HG02852 (cell line): ENCODE measurements around the gene TRIM71.
"Not testable (repeated sequence)": the region's sequence is repeated elsewhere in the genome, so short reads cannot be mapped to it uniquely, and the experiment has no call there.

Source experiments
- ATAC-seq: cut with Tn5 transposase; IDR thresholded peaks from one replicate; pipeline ENCODE4 v1.9.1; 2021; ENCODE audit warnings: mild to moderate bottlenecking, moderate library complexity; ENCODE audit not compliant: unreplicated experiment

TRIM71 gene

DNA sequence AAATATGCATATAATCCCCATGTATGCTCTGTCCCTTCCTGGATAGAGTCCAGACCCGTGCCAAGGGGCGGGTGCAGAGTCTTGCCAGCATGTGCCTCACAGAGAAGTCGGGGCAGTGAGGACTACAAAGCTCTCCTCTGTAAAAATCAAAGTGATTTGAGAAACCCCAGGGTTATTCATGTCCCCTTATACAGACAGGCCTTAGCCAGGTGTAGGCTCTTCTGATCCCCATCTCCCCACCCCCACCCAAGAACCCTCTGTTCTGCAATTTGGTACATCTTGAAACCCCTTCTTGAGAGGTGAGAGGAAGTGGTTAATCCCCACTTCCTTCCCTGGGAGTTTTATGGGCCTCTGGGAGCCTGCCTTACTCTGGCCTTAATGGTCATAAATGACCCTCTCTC, 24.7 kb downstream of the TRIM71 start:
- ATAC-seq: no peak

DNA sequence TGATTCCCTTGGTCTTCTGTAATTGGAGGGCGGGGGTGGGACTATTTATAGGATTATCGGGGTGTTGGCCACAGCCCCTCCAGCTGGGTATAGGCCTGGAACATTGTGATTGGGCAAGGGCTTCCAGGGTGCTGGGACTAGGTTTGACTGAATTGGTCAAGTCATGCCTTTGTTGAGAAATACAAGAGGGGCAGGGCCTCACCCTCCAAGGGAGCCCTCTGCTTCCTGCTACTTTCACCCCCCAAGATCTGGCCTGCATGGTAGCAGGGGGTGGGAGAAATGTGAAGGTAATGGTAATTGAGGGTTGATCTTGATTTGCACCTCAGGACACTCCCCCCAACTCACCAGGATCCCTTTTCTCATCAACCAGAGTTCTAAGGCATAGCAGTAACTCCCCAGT, 25.2 kb downstream of the TRIM71 start:
- no peak for ATAC-seq

- no peak for ATAC-seq
These were observed 25.9 kb downstream of the TRIM71 start for GRCh38 chr3:32843510-32844321.

- ATAC-seq: no peak
These were observed 26.5 kb downstream of the TRIM71 start for GRCh38 chr3:32844322-32844654.

DNA sequence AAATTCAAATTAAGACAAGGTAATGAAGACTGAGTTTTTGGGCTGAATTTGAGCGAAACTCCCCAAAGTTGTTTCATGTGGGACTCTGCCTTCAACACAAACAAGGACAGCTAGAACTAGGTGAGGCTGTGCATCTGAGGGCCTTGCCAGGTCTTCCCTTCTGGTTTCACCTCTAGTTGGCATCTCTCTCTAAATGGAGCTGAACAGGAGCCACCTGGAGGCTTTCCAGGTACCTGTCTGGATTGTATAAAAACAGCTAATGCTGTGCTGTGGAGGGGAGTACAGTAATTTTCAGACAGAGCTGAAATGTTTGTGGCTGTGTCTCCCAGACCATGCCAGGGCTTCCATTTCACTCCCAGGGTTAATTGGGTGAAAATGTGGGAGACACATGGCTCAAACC, 27.1 kb downstream of the TRIM71 start:
- no peak for ATAC-seq

DNA sequence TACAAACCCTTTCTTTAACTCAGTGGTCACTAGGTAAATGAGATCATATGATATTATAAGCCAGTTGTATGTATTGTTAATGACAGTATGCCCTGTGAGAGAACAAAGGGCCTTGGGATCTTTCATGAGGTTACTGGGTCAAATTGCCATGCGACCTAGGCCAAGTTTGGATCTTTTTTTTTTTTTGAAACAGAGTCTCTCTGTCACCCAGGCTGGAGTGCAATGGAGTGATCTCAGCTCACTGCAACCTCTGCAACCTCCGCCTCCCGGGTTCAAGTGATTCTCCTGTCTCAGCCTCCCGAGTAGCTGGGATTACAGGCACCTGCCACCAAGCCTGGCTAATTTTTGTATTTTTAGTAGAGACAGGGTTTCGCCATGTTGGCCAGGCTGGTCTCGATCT, 27.7 kb downstream of the TRIM71 start:
- not testable (repeated sequence) for ATAC-seq

GRCh38 chr3:32847045-32847444, 29.2 kb downstream of the TRIM71 start:
- ATAC-seq: not testable (repeated sequence)

DNA sequence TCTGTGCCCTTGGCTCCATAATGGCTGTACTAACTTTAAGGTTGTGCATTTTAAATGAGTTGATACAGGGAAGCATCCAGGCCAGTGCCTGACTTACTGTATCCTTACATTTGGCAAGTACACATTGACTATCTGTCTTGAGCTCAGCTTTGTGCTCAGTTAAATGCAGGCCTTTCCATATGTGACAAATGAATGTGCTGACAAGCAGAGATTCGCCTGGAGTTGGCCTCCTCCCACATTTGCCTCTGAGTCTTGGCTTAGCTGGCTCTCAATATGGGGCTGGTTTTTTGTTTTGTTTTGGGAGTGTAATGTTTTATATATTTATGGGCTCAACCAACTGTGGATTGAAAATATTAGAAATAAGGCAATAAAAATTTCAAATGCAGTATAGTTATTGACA, 29.7 kb downstream of the TRIM71 start:
- no peak for ATAC-seq

GRCh38 chr3:32848215-32848614, 30.4 kb downstream of the TRIM71 start:
- ATAC-seq: no peak

- ATAC-seq: no peak
These were observed 31.2 kb downstream of the TRIM71 start for GRCh38 chr3:32849046-32849445.

- ATAC-seq: no peak
These were observed 32.4 kb downstream of the TRIM71 start for GRCh38 chr3:32850226-32850625.

GRCh38 chr3:32850636-32851035, 32.8 kb downstream of the TRIM71 start:
- ATAC-seq: no peak

- no peak for ATAC-seq
These were observed 34.3 kb downstream of the TRIM71 start for GRCh38 chr3:32852146-32852545.

DNA sequence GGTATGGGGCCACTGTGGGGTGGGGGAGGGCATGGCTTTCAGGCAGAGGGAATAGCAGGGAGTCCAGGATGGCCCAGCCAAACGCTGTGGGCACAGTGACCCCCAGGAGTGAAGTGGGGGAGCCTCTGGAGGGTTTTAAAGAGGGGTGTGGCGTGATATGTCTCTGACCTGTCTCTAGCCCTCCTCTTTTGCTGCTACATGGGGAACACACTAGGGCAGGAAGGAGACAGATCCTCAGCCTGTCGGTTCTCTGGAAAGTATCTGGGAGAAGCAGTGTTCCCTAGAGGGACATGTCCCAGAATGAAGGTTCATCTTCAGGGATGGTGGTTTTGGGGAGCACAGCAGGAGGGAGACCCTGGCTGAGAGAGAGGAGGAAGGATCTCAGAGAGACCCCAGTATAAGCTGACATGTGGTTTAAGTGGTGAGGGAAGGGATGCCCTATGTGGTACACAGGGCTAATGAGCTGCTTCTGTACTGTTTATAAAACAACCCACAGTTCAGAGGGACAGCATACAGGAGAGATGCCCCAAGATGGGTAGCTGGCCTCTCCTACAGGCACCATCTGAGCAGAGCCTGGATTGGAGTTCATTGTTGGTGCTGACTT, 37.7 kb downstream of the TRIM71 start:
- no peak for ATAC-seq

DNA sequence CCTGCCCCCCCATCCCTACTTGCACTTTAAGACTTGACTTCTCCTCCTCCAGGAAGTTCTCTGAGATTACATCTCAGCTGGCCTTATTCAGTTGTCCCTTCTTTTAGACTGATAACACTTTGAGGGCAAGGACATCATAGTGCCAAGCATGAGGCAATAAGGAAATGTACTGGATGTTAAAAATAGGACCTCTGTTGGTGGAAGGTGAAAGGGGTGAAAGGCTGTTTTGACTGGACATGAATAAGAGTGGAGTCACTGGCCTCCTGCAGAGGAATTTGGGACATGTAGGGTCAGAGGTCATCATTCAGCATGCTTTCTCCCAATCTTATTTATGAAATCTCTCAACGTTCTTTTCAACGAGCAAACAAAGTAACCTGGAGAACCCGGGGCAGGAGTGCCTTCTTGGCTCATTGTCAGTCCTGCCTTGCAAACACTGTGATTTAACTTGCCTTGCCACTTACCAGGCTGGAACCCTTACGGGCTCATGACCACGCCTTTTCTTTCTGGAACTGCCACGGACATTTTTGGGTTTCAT, 38.6 kb downstream of the TRIM71 start:
- ATAC-seq: no peak

DNA sequence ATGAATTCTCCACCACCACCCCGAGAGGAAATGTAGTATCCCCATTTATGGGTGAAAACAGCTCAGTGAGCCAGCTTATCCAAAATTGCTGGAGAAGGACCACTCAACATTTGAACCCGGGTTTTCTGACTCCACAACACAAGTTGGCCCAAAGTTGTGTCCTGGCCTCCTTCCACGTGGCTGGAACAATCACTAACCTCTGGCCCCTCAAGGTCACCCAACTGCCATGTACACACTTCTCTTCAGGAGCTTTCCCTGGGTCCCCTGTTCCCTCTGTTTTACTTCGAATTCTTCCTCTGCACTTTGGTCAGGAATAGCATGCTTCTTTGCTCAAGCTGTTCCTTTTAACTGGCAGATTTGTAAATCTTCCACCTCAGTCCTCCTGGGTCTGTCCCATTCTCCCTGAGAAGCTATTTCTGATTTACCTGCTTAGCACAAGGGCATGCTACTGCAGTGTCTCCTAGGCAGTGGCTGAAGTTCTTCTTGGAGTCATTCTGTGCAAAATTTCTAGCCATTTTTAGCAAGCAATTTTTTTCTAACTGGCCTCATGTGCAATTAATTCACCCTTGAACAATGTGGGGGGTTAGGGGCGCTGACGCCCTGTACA, 39.2 kb downstream of the TRIM71 start:
- no peak for ATAC-seq

DNA sequence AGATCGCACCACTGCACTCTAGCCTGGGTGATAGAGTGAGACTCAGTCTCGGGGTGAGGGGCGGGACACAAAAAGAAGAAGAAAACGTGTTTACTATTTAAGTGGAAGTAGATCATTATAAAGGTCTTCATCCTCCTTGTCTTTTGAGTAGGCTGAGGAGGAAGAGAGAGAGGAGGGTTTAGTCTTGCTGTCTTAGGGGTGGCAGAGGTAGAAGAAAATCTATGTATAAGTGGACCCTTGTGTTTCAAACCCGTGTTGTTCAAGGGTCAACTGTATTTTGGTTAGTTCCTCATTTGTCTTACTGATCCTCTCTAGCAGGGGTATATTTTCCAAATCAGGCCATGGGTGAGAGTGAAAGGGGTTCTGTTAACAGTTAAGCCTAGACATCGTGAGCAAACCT, 40.1 kb downstream of the TRIM71 start:
- no peak for ATAC-seq

GRCh38 chr3:32859604-32860237, 41.9 kb downstream of the TRIM71 start:
- ATAC-seq: no peak

DNA sequence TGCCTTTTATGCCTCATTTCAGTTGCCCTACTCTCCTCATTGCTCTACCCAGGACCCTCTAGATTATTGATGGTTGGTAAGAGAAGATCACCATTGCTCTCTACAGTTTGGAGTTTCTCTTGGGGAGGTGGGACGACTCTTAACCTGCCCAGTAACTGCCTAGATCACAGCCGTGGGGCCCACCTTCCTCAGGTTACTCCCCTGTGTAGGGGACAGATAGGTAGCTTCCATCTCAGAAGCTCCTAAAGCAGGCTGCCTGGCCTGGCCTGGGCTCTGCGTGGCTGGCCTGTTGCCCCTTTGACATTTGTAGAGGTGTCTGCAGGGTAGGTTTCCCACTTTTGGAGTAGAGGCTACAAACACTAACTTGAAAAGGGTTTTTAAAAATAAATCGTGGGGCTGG, 42.7 kb downstream of the TRIM71 start:
- ATAC-seq: no peak

- ATAC-seq: no peak
These were observed 43.9 kb downstream of the TRIM71 start for GRCh38 chr3:32861681-32862080.

DNA sequence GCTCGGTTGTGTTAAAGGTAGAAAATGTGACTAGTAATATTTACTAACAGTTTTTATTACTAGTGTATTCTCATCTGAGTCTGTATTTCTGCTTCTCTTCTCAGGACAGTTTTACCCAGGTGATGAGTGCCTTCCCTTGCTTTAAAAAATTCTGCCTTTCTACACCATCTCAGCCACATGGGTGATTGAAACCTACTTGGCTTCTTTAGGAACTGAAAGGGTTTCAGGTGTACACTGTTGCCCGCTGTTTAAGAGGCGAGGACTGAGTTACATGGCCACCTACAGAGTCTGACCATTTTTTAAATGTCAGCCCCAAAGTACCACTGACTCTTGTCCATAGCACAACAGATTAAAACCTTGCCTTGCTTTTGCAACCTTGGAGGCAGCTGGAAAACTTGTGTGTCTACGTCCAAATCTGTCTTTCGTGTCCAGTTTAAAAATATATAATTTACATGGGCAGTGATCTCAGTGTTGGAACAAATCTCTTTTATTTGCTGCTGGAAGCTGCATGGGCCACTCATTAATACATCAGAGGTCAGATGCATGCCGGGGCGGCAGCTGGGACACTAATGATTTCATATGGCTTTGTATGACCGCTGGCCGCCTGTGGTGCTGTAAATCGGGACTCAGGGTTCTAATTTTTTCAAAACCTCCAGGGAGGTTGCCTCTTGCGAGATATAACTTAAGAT, 44.6 kb downstream of the TRIM71 start:
- ATAC-seq: no peak
